ENCODE data around the gene COL28A1. TPM values are rescaled to one million over a fixed set of nuclear protein-coding genes. Genes with fewer than 3 reads are reported as not detected.

Gene COL28A1
- total RNA-seq, 2 donors from 2014 or later: 1.8 to 6.2 TPM

- no peaks in the 10 kb centered on the region for H3K4me1 ChIP-seq (replicated peaks)
- TF ChIP-seq CTCF (IDR thresholded peaks at IDR 0.05) (peak; percentile 28 to 84 (median 74)), POLR2AphosphoS5 (IDR thresholded peaks at IDR 0.05) (peak; percentile 61), POLR2A (IDR thresholded peaks at IDR 0.05) (no peak)
- WGBS: 28% methylated on average over 14 of the region's 14 CpGs
- intact Hi-C loops (cut with DNase I): loop anchor here (2.0 to 5.0 kb wide), 2 partner anchors 118 to 792 kb away; no protein-coding TSS in a partner anchor
- no peaks in the 10 kb centered on the region for H3K27me3 ChIP-seq (replicated peaks; ENCODE audit: insufficient read depth)
- DNase-seq (ENCODE audit: low spot score): peak; percentile 70
- H3K27ac ChIP-seq: no peak overlapping the region
- no peaks in the 10 kb centered on the region for H3K9me3 ChIP-seq
- H3K36me3 ChIP-seq: no peaks in the 10 kb centered on the region
- peak overlapping the region; percentile 26 to 29 for H3K4me3 ChIP-seq
Measured at GRCh38 chr7:7424151-7424873, 111.4 kb downstream of the COL28A1 start.

DNA sequence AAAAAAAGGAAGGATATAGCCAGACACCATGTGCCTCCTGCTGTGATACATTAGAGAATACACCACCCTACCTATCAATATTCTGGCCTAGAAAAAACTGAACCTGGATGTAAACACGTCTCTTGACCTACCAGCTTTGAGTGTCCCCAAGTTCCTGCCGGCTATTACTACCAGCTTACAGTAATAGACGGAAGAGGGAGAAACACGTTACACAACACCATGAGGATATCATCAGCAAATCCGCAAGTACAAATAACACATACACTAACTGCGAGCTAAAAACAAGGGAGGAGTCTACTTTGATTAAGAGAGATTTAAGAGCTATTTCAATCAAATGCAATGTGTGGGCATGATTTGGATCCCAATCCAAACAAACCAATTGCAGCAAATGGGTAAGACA, 113.0 kb downstream of the COL28A1 start:
- DNase-seq (ENCODE audit: low spot score): no peak
- no peaks in the 10 kb centered on the region for H3K36me3 ChIP-seq
- no peaks in the 10 kb centered on the region for H3K27me3 ChIP-seq (replicated peaks; ENCODE audit: insufficient read depth)
- TF ChIP-seq POLR2A (IDR thresholded peaks at IDR 0.05) (no peak), POLR2AphosphoS5 (IDR thresholded peaks at IDR 0.05) (no peak), CTCF (IDR thresholded peaks at IDR 0.05) (no peak)
- H3K27ac ChIP-seq: no peak overlapping the region
- intact Hi-C loops (cut with DNase I): loop anchor here (5.0 kb wide), 1 partner anchor 120 kb away; no protein-coding TSS in a partner anchor
- H3K4me3 ChIP-seq: no peak overlapping the region
- H3K4me1 ChIP-seq (replicated peaks): no peaks in the 10 kb centered on the region
- WGBS: 93% methylated on average over 6 of the region's 6 CpGs
- no peaks in the 10 kb centered on the region for H3K9me3 ChIP-seq

GRCh38 chr7:7421826-7422225, 113.8 kb downstream of the COL28A1 start:
- Histone ChIP-seq H3K9me3 (no peaks in the 10 kb centered on the region), H3K27me3 (replicated peaks; ENCODE audit: insufficient read depth) (no peaks in the 10 kb centered on the region), H3K27ac (no peak overlapping the region), H3K4me1 (replicated peaks) (no peaks in the 10 kb centered on the region), H3K36me3 (no peaks in the 10 kb centered on the region), H3K4me3 (no peak overlapping the region)
- intact Hi-C loops (cut with DNase I): loop anchor here (5.0 kb wide), 1 partner anchor 120 kb away; no protein-coding TSS in a partner anchor
- no peak for TF ChIP-seq CTCF (IDR thresholded peaks at IDR 0.05)
- TF ChIP-seq POLR2AphosphoS5 (IDR thresholded peaks at IDR 0.05): no peak
- TF ChIP-seq POLR2A (IDR thresholded peaks at IDR 0.05): no peak
- DNase-seq (ENCODE audit: low spot score): no peak
- WGBS: 92% methylated on average over 2 of the region's 2 CpGs

DNA sequence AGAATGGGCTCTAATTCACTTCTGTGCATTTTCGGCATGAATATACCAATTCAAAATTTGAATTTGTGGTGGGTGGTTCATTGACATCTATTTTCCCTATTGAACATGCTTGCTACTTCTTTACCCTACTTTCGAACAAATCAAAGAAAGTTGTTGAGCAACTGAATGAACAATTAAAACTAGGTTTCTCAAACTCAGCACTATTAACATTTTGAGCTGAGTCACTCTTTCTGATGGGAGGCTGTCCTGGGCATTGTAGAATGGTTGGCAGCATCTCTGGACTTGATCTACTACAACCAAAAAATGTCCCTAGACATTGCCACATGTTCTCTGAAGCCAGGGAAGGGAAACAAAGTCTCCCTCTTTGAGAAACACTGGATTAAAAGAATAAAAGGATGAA, 116.7 kb downstream of the COL28A1 start:
- DNase-seq (ENCODE audit: low spot score): no peak
- Histone ChIP-seq H3K36me3 (no peaks in the 10 kb centered on the region), H3K4me3 (no peak overlapping the region), H3K9me3 (no peaks in the 10 kb centered on the region), H3K4me1 (replicated peaks) (no peaks in the 10 kb centered on the region), H3K27ac (no peak overlapping the region), H3K27me3 (replicated peaks; ENCODE audit: insufficient read depth) (no peaks in the 10 kb centered on the region)
- WGBS: 95% methylated on average over 2 of the region's 2 CpGs
- TF ChIP-seq CTCF (IDR thresholded peaks at IDR 0.05) (no peak), POLR2A (IDR thresholded peaks at IDR 0.05) (no peak), POLR2AphosphoS5 (IDR thresholded peaks at IDR 0.05) (no peak)
- intact Hi-C loops (cut with DNase I): no loop called here

DNA sequence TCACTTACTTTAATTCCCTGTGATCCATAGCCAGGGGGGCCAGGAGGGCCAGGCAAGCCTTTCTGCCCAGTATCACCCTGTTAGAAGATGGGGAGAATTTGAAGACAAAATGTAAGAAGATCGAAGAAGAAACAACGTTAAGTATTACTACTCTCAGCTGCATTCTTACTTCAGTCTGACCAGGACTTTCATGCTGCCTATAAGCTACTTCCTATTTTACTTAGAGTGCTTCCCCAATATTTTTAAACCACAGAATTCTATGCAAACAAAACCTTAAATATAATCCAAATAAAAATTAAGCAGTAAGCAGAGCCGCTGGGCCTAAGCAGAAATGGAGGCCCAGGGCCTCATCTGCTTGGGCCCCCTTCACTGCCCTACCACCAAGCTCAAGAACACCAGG, 117.8 kb downstream of the COL28A1 start:
- DNase-seq (ENCODE audit: low spot score): no peak
- Histone ChIP-seq H3K36me3 (no peaks in the 10 kb centered on the region), H3K27ac (no peak overlapping the region), H3K27me3 (replicated peaks; ENCODE audit: insufficient read depth) (no peaks in the 10 kb centered on the region), H3K4me3 (no peak overlapping the region), H3K4me1 (replicated peaks) (no peaks in the 10 kb centered on the region), H3K9me3 (no peaks in the 10 kb centered on the region)
- intact Hi-C loops (cut with DNase I): no loop called here
- TF ChIP-seq POLR2A (IDR thresholded peaks at IDR 0.05): no peak
- TF ChIP-seq POLR2AphosphoS5 (IDR thresholded peaks at IDR 0.05): no peak
- no peak for TF ChIP-seq CTCF (IDR thresholded peaks at IDR 0.05)
- WGBS: 94% methylated on average over 3 of the region's 3 CpGs

Measured in prostate gland (tissue), 2 donors.